Pancreas (tissue), 10 donors: Measurements from ENCODE around the gene PAK3. TPM values are rescaled to one million over a fixed set of nuclear protein-coding genes. Genes with fewer than 3 reads are reported as not detected.

ENCODE experiments used
- ATAC-seq, 4 donors: fragments of 200-7000 bp; cut with Tn5 transposase; one replicate each; pipeline versions ENCODE4 v1.8.0 to v1.9.1; 2020; ENCODE audit warnings: mild to moderate bottlenecking in 4 of 4, moderate library complexity in 4 of 4
- DNase-seq, 6 donors: peaks; one replicate each; pipeline ENCODE4 v3.0.0-alpha.2; 2020
- FAIRE-seq: peaks from 2 replicates; lab custom pipeline; 2012; peaks lifted over from hg19 to GRCh38; lab: Jason Lieb, UNC
- H3K27ac ChIP-seq, 4 donors: fragments of 200-600 bp; sonication (generic); 1 replicate in 3 of 4; 2 replicates in 1 of 4; pipeline versions ENCODE4 v1.5.0 to v1.8.0; 2020
- H3K27me3 ChIP-seq, 4 donors: fragments of 200-600 bp; one replicate each; pipeline ENCODE4 v1.8.0; 2021
- H3K36me3 ChIP-seq, 3 donors: fragments of 200-600 bp; sonication (generic) in 1 of 3; one replicate each; pipeline versions ENCODE4 v1.5.0 to v1.8.0; 2020 to 2021
- H3K4me1 ChIP-seq, 3 donors: fragments of 200-600 bp; one replicate each; pipeline ENCODE4 v1.8.0; 2021
- H3K4me3 ChIP-seq, 4 donors: fragments of 200-600 bp; sonication (generic) in 2 of 4; one replicate each; pipeline versions ENCODE4 v1.5.0 to v1.8.0; 2020 to 2021
- H3K9me3 ChIP-seq, 4 donors: fragments of 200-600 bp; one replicate each; pipeline ENCODE4 v1.8.0; 2021
- WGBS, 2 donors: extraction: QIAGEN DNeasy Blood & Tissue Kit; methylation state at CpG; one replicate each; pipeline ENCODE4 v1.1.7; 2013; 5-methylcytosine and 5-hydroxymethylcytosine counted together
- intact Hi-C, 3 donors: fragments of 100-400 bp; cut with DNase I; formaldehyde crosslinking; loops; one replicate each; pipeline versions ENCODE4 v1.11.1 to v1.14.2; 2022
- polyA plus RNA-seq, 2 donors: library from polyadenylated mRNA; stranded (reverse); fragments of 200-250 nt; gene quantifications; one replicate each; pipeline ENCODE4 v1.2.3, GENCODE V29; 2013
- total RNA-seq, 6 donors: library from RNA; stranded (reverse); fragmentation: NEBNext Ultra II Directional in 4 of 6; extraction: Animal tissue kit (Norgen Biotek cat#: 25700) in 4 of 6; gene quantifications; one replicate each; pipeline versions ENCODE4 v1.2.1 to v1.2.4, GENCODE V29; 2021 to 2023
- TF ChIP-seq, protein P1 (sequence below), 4 donors: fragments of 200-600 bp; sonication (generic) in 3 of 4; IDR thresholded peaks; one replicate each; pipeline versions ENCODE4 v1.5.0 to v1.8.0; 2021; ENCODE audit warnings: antibody characterized with exemption in 4 of 4
- donor health status: healthy with polysubstance abuse.
- donor health status: DM: no; HTN: no; CAD: no; lungs with moderate emphysema.
- donor health status: DM: no; HTN: no; CAD: no.
- donor health status: control.
- donor health status: control.
- donor health status: Bipolar disorder and iron deficiency.
- donor health status: DM: yes; HTN: yes; CAD: no.
- donor health status: DM: no; HTN: no; CAD: no.
- donor health status: DM: no; HTN: no; CAD: no.
- donor health status: DM: yes; HTN: yes; CAD: no.

Gene PAK3
- 10 to 100 TPM; 19.4 to 40.5 (median 31.6) TPM for total RNA-seq
- 10 to 100 TPM; 13.2 to 15.5 TPM for polyA plus RNA-seq

DNA sequence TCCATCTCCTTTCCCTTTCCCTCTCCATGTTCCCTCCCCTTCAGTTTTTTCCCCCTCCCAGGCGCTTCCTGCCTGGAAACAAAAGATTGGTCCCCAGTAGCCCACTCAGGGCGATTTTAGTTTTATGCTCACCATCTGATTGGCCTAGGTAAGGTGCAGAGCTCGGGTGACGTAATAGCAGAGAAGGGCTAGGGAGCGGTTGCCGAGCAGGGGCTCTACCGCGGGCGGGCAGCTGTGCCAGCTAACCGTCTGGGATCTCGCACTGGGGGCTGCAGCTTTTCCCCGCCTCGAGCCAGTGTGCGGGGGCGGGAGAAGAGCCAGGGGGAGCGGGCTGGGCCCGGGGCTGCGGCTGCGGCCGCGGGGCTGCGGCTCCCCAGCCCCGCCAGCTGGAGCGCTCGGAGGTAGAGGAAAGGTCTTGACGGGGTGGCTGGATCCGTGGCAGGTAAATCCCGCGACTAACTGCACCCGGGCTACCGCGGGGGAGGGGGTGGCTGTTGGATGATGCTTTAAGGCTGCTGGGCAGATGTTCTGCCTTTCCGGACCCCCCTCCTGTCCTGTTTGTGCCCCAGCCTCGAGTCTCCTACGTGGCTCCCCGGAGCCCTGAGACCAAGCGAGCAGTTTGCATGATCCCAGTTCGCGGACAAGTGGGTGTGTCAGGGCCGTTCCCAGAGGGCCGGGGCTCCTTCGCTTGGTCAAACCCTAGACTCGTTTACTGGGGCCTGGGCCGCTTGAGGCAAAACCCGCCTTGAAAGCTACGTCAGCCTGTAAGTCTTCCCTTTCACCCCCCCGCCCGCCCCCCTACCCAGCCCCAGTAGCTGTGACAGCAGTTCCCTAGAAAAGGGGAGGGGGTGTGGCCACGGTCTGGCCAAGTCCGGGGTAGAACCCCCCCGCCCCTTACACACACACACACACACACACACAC is at the start of gene PAK3:
Gene PAK3 (plus strand): TSS at position 218 of the 922 bp plus-strand sequence. CDS start 26,913 bp downstream, outside the sequence.
- TF ChIP-seq, protein P1, sequence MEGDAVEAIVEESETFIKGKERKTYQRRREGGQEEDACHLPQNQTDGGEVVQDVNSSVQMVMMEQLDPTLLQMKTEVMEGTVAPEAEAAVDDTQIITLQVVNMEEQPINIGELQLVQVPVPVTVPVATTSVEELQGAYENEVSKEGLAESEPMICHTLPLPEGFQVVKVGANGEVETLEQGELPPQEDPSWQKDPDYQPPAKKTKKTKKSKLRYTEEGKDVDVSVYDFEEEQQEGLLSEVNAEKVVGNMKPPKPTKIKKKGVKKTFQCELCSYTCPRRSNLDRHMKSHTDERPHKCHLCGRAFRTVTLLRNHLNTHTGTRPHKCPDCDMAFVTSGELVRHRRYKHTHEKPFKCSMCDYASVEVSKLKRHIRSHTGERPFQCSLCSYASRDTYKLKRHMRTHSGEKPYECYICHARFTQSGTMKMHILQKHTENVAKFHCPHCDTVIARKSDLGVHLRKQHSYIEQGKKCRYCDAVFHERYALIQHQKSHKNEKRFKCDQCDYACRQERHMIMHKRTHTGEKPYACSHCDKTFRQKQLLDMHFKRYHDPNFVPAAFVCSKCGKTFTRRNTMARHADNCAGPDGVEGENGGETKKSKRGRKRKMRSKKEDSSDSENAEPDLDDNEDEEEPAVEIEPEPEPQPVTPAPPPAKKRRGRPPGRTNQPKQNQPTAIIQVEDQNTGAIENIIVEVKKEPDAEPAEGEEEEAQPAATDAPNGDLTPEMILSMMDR (IDR thresholded peaks at IDR 0.05) = no peak
- H3K27me3 ChIP-seq = peaks cover 0 to 5% (median 0%) of the 10 kb centered on the region in 4 donors
- peak; percentile 58 to 82 (median 77) for DNase-seq
- peak within 1 kb of the TSS; percentile 28 to 54 (median 46) for H3K4me3 ChIP-seq
- H3K9me3 ChIP-seq = no peaks in the 10 kb centered on the region
- WGBS, 2 donors = 1 to 15% methylated on average over 47 to 51 of the region's 51 CpGs
- peak; percentile 49 for FAIRE-seq
- peaks cover 0 to 3% (median 0%) of the 10 kb centered on the region in 3 donors for H3K36me3 ChIP-seq
- ATAC-seq = peak; percentile 86 to 90 (median 88)
- intact Hi-C loops = no loop called here
- peak within 1 kb of the TSS; percentile 79 to 91 (median 84) for H3K27ac ChIP-seq
- no peaks in the 10 kb centered on the region for H3K4me1 ChIP-seq

DNA sequence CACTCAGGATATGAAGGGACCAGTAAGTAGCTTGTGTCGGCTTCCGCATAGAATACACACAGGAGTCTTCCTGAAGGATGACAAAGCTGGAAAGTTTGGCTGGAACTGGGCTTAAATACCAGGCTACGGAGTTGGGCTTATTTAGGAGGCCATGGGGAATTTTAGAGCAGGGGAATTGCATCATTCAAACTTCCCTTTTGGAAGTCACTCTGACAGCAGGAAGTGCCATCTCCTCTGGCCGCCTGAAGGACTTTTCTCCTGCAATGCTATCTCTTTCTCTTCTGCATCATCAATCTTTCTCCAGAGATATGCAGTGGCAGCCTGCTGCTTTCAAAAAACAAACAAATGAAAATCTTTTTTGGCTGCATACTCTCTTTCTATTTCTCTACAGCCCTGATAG is 48.4 kb upstream of the PAK3 start:
- no peaks in the 10 kb centered on the region for H3K4me1 ChIP-seq
- intact Hi-C loops = no loop called here
- FAIRE-seq = no peak

DNA sequence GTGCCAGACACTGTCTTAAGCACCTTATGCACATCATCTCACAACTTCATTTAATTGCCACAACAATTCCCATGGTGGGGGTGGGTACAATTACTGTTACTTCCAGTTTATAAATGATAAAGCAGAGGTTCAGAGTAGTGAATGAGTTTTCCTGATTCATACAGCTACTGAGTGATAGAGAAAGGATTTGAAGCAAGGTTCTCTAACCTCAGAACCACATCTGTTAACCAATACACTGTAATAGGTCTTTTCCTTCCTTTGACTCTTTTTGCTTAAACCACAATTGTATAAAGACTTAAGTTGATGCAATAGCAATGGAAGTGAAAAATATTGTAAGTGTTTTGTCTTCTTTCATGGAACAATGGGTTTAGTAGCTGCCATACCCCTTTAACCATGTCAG is 43.5 kb upstream of the PAK3 start:
- FAIRE-seq (no peak), DNase-seq (no peak), ATAC-seq (no peak)
- TF ChIP-seq, protein P1 (IDR thresholded peaks at IDR 0.05) = no peak
- no peaks in the 10 kb centered on the region for H3K9me3 ChIP-seq
- H3K27me3 ChIP-seq = no peaks in the 10 kb centered on the region
- intact Hi-C loops = no loop called here
- H3K27ac ChIP-seq = no peak overlapping the region
- no peak overlapping the region for H3K4me3 ChIP-seq
- H3K4me1 ChIP-seq = no peaks in the 10 kb centered on the region
- H3K36me3 ChIP-seq = no peaks in the 10 kb centered on the region

More for the DNA sequence above, 48.4 kb upstream of the PAK3 start:
- Histone ChIP-seq H3K4me3 (no peak overlapping the region), H3K27me3 (no peaks in the 10 kb centered on the region), H3K36me3 (no peaks in the 10 kb centered on the region), H3K27ac (no peak overlapping the region), H3K9me3 (no peaks in the 10 kb centered on the region)
- no peak for DNase-seq
- ATAC-seq = no peak
- 59 to 64% methylated on average over 4 of the region's 4 CpGs for WGBS, 2 donors
- TF ChIP-seq, protein P1 (IDR thresholded peaks at IDR 0.05) = no peak

DNA sequence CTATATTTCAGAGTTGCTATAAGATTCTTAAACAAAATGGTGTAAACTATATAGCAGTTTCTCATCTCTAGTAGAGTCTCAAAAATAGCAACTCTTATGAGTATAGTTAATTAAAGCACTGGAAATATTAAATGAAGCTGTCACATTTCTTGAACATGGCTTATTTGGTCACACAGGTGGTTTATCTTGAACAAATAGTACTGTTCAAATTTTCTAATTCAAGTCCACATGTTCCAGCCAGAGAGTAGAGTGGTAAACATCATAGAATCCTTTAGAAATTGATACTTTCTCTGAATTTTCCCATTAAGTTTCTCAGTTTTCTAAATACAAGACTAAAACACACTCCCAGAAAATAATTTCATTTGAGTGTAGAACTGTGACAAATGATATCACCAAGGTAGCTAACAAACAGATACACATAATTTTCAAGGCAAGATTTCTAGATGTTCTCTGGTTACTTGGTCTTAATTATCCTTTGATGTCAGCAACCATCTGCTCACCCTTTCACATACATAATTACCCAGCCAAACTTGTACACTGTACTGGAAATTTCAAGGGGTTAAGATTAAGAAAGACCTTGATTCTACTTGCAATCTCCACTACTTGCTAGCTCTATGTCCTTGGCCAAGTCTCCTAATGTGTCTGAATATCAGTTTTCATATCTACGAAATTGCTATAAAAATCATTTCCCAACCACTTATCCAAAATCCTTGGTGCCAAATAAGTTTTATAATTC is 24.3 kb upstream of the PAK3 start:
- H3K4me1 ChIP-seq = peaks cover 0 to 13% (median 0%) of the 10 kb centered on the region in 3 donors
- peak overlapping the region in 2 of 4 donors; percentile 4 to 42 for H3K27ac ChIP-seq
- H3K27me3 ChIP-seq = peaks cover 0 to 7% (median 0%) of the 10 kb centered on the region in 4 donors
- no peaks in the 10 kb centered on the region for H3K9me3 ChIP-seq
- intact Hi-C loops = no loop called here
- no peak overlapping the region for H3K4me3 ChIP-seq
- DNase-seq (no peak), FAIRE-seq (peak; percentile 59), ATAC-seq (peak; percentile 67 to 87 (median 82))
- WGBS, 2 donors = 20 to 34% methylated on average over 1 of the region's 1 CpG
- no peaks in the 10 kb centered on the region for H3K36me3 ChIP-seq
- TF ChIP-seq, protein P1 (IDR thresholded peaks at IDR 0.05) = no peak
